ENCODE measurements around the gene BEND5.

BEND5 gene

GRCh38 chr1:48807554-48808260 is 31.0 kb upstream of the BEND5 start (continued):
- TF ChIP-seq ZNF324 (tag by site-specific recombination; IDR thresholded peaks at IDR 0.05) = no peak
- TF ChIP-seq ZBTB1 (tag by site-specific recombination; IDR thresholded peaks at IDR 0.05) = no peak
- no peak for TF ChIP-seq ZBTB7A (tag by site-specific recombination; IDR thresholded peaks at IDR 0.05; ENCODE audit: low read depth)
- TF ChIP-seq ZXDB (tag by site-specific recombination; IDR thresholded peaks at IDR 0.05) = no peak
- TF ChIP-seq, protein P1, sequence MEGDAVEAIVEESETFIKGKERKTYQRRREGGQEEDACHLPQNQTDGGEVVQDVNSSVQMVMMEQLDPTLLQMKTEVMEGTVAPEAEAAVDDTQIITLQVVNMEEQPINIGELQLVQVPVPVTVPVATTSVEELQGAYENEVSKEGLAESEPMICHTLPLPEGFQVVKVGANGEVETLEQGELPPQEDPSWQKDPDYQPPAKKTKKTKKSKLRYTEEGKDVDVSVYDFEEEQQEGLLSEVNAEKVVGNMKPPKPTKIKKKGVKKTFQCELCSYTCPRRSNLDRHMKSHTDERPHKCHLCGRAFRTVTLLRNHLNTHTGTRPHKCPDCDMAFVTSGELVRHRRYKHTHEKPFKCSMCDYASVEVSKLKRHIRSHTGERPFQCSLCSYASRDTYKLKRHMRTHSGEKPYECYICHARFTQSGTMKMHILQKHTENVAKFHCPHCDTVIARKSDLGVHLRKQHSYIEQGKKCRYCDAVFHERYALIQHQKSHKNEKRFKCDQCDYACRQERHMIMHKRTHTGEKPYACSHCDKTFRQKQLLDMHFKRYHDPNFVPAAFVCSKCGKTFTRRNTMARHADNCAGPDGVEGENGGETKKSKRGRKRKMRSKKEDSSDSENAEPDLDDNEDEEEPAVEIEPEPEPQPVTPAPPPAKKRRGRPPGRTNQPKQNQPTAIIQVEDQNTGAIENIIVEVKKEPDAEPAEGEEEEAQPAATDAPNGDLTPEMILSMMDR (tag by site-specific recombination; IDR thresholded peaks at IDR 0.05) = no peak

DNA sequence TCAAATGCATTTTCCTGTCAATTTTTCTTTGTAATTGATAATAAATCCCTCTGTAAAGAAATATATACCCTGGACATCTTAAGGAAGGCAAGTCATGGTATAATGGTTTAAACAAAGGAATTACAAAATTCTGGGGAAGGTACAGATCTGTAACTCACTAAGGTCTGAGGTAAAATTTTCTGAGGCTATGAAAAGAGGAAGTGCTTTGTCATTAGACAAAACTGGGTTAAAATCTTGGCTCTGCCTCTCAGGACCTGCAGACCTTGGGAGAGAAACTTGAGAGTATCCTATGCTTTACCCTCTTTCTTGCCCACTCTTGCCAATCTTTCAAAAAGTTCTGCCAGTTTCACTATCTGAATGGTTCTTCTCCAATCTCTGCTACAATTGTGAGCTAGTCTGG is 26.8 kb upstream of the BEND5 start:
- TF ChIP-seq ZFP41 (tag by site-specific recombination; IDR thresholded peaks at IDR 0.05; ENCODE audit: borderline replicate concordance) = no peak
- TF ChIP-seq GFI1B (tag by site-specific recombination; IDR thresholded peaks at IDR 0.05) = no peak
- no peak for TF ChIP-seq ZNF140 (tag by site-specific recombination; IDR thresholded peaks at IDR 0.05)
- no peak for TF ChIP-seq ZNF658 (tag by site-specific recombination; IDR thresholded peaks at IDR 0.05)
- TF ChIP-seq, protein P2, sequence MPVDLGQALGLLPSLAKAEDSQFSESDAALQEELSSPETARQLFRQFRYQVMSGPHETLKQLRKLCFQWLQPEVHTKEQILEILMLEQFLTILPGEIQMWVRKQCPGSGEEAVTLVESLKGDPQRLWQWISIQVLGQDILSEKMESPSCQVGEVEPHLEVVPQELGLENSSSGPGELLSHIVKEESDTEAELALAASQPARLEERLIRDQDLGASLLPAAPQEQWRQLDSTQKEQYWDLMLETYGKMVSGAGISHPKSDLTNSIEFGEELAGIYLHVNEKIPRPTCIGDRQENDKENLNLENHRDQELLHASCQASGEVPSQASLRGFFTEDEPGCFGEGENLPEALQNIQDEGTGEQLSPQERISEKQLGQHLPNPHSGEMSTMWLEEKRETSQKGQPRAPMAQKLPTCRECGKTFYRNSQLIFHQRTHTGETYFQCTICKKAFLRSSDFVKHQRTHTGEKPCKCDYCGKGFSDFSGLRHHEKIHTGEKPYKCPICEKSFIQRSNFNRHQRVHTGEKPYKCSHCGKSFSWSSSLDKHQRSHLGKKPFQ (tag by site-specific recombination; IDR thresholded peaks at IDR 0.05) = no peak
- TF ChIP-seq ZNF274 (IDR thresholded peaks at IDR 0.05; ENCODE audit: low read length) = no peak
- no peak for TF ChIP-seq ZNF274 (tag by site-specific recombination; IDR thresholded peaks at IDR 0.05; ENCODE audit: borderline replicate concordance)
- TF ChIP-seq SP3 (tag by site-specific recombination; IDR thresholded peaks at IDR 0.05) = no peak
- TF ChIP-seq ZNF350 (tag by site-specific recombination; IDR thresholded peaks at IDR 0.05) = no peak
- Histone ChIP-seq H3K36me3 (ENCODE audit: control insufficient read depth in 2 of 2, insufficient read depth in 1 of 2, low read length in 2 of 2) (no peaks in the 10 kb centered on the region), H3K4me3 (ENCODE audit: low read depth, low read length) (no peak overlapping the region), H3K4me1 (ENCODE audit: control insufficient read depth, insufficient read depth, low read length) (no peaks in the 10 kb centered on the region), H3K9me3 (ENCODE audit: control insufficient read depth, insufficient read depth, low read depth, low read length) (no peaks in the 10 kb centered on the region), H3K27ac (ENCODE audit: extremely low read depth, low read depth, low read length) (no peak overlapping the region)
- CTCF ChIA-PET = interaction anchor here (3.1 kb wide), 1 partner anchor 14 kb away, joined by 11 read pairs; no protein-coding TSS in a partner anchor
- POLR2A ChIA-PET = no interaction called here

DNA sequence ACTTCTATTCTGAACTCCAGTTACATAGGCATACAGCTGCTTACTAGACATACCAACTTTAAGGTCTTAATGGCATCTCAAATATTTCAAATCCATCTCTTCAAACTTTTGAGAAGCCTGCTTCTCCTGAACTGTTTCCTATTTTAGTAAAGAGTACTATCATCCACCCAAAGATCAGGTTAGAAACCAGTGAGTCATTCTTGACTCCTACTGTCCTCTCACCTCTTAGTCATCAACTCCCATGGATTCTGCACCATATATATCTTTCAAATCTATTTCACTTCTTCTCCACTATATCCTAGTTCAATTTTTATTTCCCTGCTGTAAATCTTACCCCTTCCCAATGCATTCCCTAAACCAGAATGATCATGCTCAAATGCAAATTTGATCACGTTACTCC is 18.1 kb upstream of the BEND5 start:
- H3K27ac ChIP-seq (ENCODE audit: extremely low read depth, low read depth, low read length) = no peak overlapping the region
- TF ChIP-seq ZNF157 (tag by site-specific recombination; IDR thresholded peaks at IDR 0.05) (no peak), ZNF16 (tag by site-specific recombination; IDR thresholded peaks at IDR 0.05; ENCODE audit: low read depth) (no peak), BCL11B (tag by site-specific recombination; IDR thresholded peaks at IDR 0.05; ENCODE audit: low read depth) (no peak), ZFP37 (tag by site-specific recombination; IDR thresholded peaks at IDR 0.05) (no peak), YY2 (tag by site-specific recombination; IDR thresholded peaks at IDR 0.05) (no peak), ZNF362 (tag by site-specific recombination; IDR thresholded peaks at IDR 0.05) (no peak)
- TF ChIP-seq, protein P3, sequence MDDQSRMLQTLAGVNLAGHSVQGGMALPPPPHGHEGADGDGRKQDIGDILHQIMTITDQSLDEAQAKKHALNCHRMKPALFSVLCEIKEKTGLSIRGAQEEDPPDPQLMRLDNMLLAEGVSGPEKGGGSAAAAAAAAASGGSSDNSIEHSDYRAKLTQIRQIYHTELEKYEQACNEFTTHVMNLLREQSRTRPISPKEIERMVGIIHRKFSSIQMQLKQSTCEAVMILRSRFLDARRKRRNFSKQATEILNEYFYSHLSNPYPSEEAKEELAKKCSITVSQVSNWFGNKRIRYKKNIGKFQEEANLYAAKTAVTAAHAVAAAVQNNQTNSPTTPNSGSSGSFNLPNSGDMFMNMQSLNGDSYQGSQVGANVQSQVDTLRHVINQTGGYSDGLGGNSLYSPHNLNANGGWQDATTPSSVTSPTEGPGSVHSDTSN (CRISPR knock-in tag; IDR thresholded peaks at IDR 0.05) = no peak
- no peaks in the 10 kb centered on the region for H3K9me3 ChIP-seq (ENCODE audit: control insufficient read depth, insufficient read depth, low read depth, low read length)
- no peaks in the 10 kb centered on the region for H3K4me1 ChIP-seq (ENCODE audit: control insufficient read depth, insufficient read depth, low read length)
- ChIA-PET CTCF (no interaction called here), POLR2A (no interaction called here)
- H3K4me3 ChIP-seq (ENCODE audit: low read depth, low read length) = no peak overlapping the region
- H3K36me3 ChIP-seq (ENCODE audit: control insufficient read depth in 2 of 2, insufficient read depth in 1 of 2, low read length in 2 of 2) = no peaks in the 10 kb centered on the region

Data from HEK293 (cell line).